H1 (cell line): ENCODE data around the gene CLPTM1L.

Experiments used
- CEBPB ChIP-seq: IDR thresholded peaks from 2 replicates; pipeline ENCODE4 v1.6.1; 2012; ENCODE audit warnings: low read depth, low read length
- EP300 ChIP-seq, 2 experiments: IDR thresholded peaks; 1 replicate in 1 of 2; 2 replicates in 1 of 2; pipeline ENCODE4 v1.6.1; 2011 to 2012; ENCODE audit warnings: low read depth in 2 of 2, low read length in 2 of 2, mild to moderate bottlenecking in 2 of 2, borderline replicate concordance in 1 of 2, inconsistent platforms in 1 of 2, moderate library complexity in 1 of 2
- NRF1 ChIP-seq: IDR thresholded peaks from 2 replicates; pipeline ENCODE4 v1.6.1; 2011; ENCODE audit warnings: mild to moderate bottlenecking, low read depth, low read length, improper control_type of control experiment
- SAP30 ChIP-seq: fragments of 300-600 bp; sonication (generic); IDR thresholded peaks from 2 replicates; pipeline ENCODE4 v1.7.1; 2012; ENCODE audit warnings: low read length, moderate library complexity, mild to moderate bottlenecking, inconsistent platforms; ENCODE audit not compliant: insufficient read depth, insufficient replicate concordance
- TF ChIP-seq, protein P1 (sequence below), 3 experiments: IDR thresholded peaks; 1 replicate in 2 of 3; 2 replicates in 1 of 3; pipeline versions ENCODE4 v1.5.1 to v1.6.1; 2011; ENCODE audit warnings: low read length in 3 of 3, mild to moderate bottlenecking in 3 of 3, inconsistent platforms in 2 of 3, low read depth in 1 of 3, moderate library complexity in 1 of 3; ENCODE audit not compliant: insufficient read depth in 1 of 3; ENCODE audit errors: control extremely low read depth in 1 of 3
- TF ChIP-seq, protein P2 (sequence below): IDR thresholded peaks from 2 replicates; pipeline ENCODE4 v1.6.1; 2012; ENCODE audit warnings: low read length, inconsistent platforms

DNA sequence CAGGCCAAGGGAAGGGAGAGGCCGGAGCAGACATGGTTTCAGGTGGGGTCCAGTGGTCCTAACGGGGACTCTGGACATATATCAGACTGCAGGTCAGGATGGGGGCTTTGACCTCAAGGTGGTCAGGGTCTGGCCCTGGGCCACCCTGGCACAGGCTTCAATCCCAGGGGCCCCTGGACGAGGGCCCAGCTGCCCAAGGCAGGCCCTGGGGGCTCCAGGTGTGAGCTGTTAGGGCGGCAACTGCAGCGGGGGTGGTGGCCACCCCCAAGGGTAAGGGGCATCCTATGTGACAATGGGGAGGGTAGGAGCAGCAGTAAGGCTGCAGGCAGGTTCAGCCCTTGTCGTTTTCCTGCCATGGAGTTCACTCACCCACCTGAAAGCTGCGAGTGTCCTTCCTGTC is 45.4 kb upstream of the CLPTM1L start:
- TF ChIP-seq, protein P1, sequence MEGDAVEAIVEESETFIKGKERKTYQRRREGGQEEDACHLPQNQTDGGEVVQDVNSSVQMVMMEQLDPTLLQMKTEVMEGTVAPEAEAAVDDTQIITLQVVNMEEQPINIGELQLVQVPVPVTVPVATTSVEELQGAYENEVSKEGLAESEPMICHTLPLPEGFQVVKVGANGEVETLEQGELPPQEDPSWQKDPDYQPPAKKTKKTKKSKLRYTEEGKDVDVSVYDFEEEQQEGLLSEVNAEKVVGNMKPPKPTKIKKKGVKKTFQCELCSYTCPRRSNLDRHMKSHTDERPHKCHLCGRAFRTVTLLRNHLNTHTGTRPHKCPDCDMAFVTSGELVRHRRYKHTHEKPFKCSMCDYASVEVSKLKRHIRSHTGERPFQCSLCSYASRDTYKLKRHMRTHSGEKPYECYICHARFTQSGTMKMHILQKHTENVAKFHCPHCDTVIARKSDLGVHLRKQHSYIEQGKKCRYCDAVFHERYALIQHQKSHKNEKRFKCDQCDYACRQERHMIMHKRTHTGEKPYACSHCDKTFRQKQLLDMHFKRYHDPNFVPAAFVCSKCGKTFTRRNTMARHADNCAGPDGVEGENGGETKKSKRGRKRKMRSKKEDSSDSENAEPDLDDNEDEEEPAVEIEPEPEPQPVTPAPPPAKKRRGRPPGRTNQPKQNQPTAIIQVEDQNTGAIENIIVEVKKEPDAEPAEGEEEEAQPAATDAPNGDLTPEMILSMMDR (IDR thresholded peaks at IDR 0.05; ENCODE audit: control extremely low read depth in 1 of 3, insufficient read depth in 1 of 3, low read depth in 1 of 3, low read length in 3 of 3), result no peak
- TF ChIP-seq CEBPB, result no peak
- no peak for TF ChIP-seq NRF1
- TF ChIP-seq SAP30, result no peak
- TF ChIP-seq, protein P2, sequence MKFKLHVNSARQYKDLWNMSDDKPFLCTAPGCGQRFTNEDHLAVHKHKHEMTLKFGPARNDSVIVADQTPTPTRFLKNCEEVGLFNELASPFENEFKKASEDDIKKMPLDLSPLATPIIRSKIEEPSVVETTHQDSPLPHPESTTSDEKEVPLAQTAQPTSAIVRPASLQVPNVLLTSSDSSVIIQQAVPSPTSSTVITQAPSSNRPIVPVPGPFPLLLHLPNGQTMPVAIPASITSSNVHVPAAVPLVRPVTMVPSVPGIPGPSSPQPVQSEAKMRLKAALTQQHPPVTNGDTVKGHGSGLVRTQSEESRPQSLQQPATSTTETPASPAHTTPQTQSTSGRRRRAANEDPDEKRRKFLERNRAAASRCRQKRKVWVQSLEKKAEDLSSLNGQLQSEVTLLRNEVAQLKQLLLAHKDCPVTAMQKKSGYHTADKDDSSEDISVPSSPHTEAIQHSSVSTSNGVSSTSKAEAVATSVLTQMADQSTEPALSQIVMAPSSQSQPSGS, result no peak
- no peak for TF ChIP-seq EP300 (IDR thresholded peaks at IDR 0.05; ENCODE audit: borderline replicate concordance in 1 of 2, low read depth in 2 of 2, low read length in 2 of 2)
